Endothelial cell (in vitro differentiated cells): ENCODE results near the gene FBXO31. TPM values are rescaled to one million over a fixed set of nuclear protein-coding genes. Genes with fewer than 3 reads are reported as not detected.

Source experiments
- DNase-seq: peaks from one replicate; pipeline ENCODE4 v3.0.0; 2021; ENCODE audit warnings: low spot score
- H3K27ac Mint-ChIP-seq: one replicate; pipeline ENCODE4 v1.8.0; 2021; ENCODE audit warnings: mixed read lengths, inconsistent platforms; ENCODE audit not compliant: unreplicated experiment
- H3K27me3 Mint-ChIP-seq: one replicate; pipeline ENCODE4 v1.8.0; 2021; ENCODE audit warnings: mild to moderate bottlenecking, moderate library complexity, mixed read lengths, inconsistent platforms; ENCODE audit not compliant: unreplicated experiment
- H3K36me3 Mint-ChIP-seq: one replicate; pipeline ENCODE4 v1.8.0; 2021; ENCODE audit warnings: mild to moderate bottlenecking, low read depth, mixed read lengths, inconsistent platforms; ENCODE audit not compliant: unreplicated experiment
- H3K4me1 Mint-ChIP-seq: one replicate; pipeline ENCODE4 v1.8.0; 2021; ENCODE audit warnings: mild to moderate bottlenecking, mixed read lengths, inconsistent platforms; ENCODE audit not compliant: unreplicated experiment
- H3K4me3 Mint-ChIP-seq: one replicate; pipeline ENCODE4 v1.8.0; 2021; ENCODE audit warnings: mild to moderate bottlenecking, mixed read lengths, inconsistent platforms; ENCODE audit not compliant: unreplicated experiment
- H3K9me3 Mint-ChIP-seq: one replicate; pipeline ENCODE4 v1.8.0; 2021; ENCODE audit warnings: mixed read lengths, inconsistent platforms; ENCODE audit not compliant: unreplicated experiment
- CTCF ChIP-seq: fragments of 200-600 bp; sonication (generic); IDR thresholded peaks from one replicate; pipeline ENCODE4 v1.5.0; 2021; ENCODE audit warnings: antibody characterized with exemption; ENCODE audit not compliant: unreplicated experiment
- total RNA-seq: library from RNA; stranded (reverse); fragmentation: NEBNext Ultra II Directional; extraction: Animal tissue kit (Norgen Biotek cat#: 25700); gene quantifications from one replicate; pipeline ENCODE4 v1.2.1, GENCODE V29; 2021; ENCODE audit not compliant: unreplicated experiment

The FBXO31 gene
- total RNA-seq, 1 donor from 2014 or later, result 13.5 TPM

- no peak overlapping the region for H3K27ac Mint-ChIP-seq
These were observed 6.9 kb downstream of the FBXO31 start for GRCh38 chr16:87376660-87377059.

GRCh38 chr16:87375426-87376135, 8.0 kb downstream of the FBXO31 start:
- Mint-ChIP-seq H3K4me1 (no peaks in the 10 kb centered on the region), H3K27me3 (peaks cover 4% of the 10 kb centered on the region), H3K27ac (no peak overlapping the region), H3K9me3 (no peaks in the 10 kb centered on the region), H3K36me3 (no peaks in the 10 kb centered on the region), H3K4me3 (no peak overlapping the region)
- DNase-seq, result no peak
- TF ChIP-seq CTCF, result no peak

More at GRCh38 chr16:87376660-87377059, 6.9 kb downstream of the FBXO31 start:
- Mint-ChIP-seq H3K4me3 (no peak overlapping the region), H3K4me1 (peaks cover 4% of the 10 kb centered on the region), H3K27me3 (peaks cover 6% of the 10 kb centered on the region), H3K36me3 (no peaks in the 10 kb centered on the region), H3K9me3 (no peaks in the 10 kb centered on the region)
- no peak for DNase-seq
- no peak for TF ChIP-seq CTCF

- DNase-seq, result no peak
- no peak for TF ChIP-seq CTCF
- Mint-ChIP-seq H3K4me3 (no peak overlapping the region), H3K4me1 (peaks cover 1% of the 10 kb centered on the region), H3K36me3 (no peaks in the 10 kb centered on the region), H3K27me3 (peaks cover 4% of the 10 kb centered on the region), H3K9me3 (no peaks in the 10 kb centered on the region), H3K27ac (no peak overlapping the region)
These were observed 9.3 kb downstream of the FBXO31 start for GRCh38 chr16:87374313-87374712.

- DNase-seq, result no peak
- Mint-ChIP-seq H3K27me3 (peaks cover 3% of the 10 kb centered on the region), H3K4me1 (peaks cover 13% of the 10 kb centered on the region), H3K27ac (no peak overlapping the region), H3K4me3 (no peak overlapping the region), H3K36me3 (no peaks in the 10 kb centered on the region), H3K9me3 (no peaks in the 10 kb centered on the region)
- no peak for TF ChIP-seq CTCF
These were observed 11.3 kb downstream of the FBXO31 start for GRCh38 chr16:87372305-87372704.

- peaks cover 3% of the 10 kb centered on the region for H3K27me3 Mint-ChIP-seq
- no peaks in the 10 kb centered on the region for H3K9me3 Mint-ChIP-seq
- no peak for TF ChIP-seq CTCF
- no peak overlapping the region for H3K4me3 Mint-ChIP-seq
- DNase-seq, result no peak
- H3K4me1 Mint-ChIP-seq, result peaks cover 13% of the 10 kb centered on the region
- no peak overlapping the region for H3K27ac Mint-ChIP-seq
- no peaks in the 10 kb centered on the region for H3K36me3 Mint-ChIP-seq
These were observed 12.2 kb downstream of the FBXO31 start for GRCh38 chr16:87371261-87371866.
